ENCODE data around the gene CNTNAP2.

GRCh38 chr7:148385009-148385682 is 2268.5 kb downstream of the CNTNAP2 start:
- TF ChIP-seq CTCF (IDR thresholded peaks at IDR 0.05 in 4 of 5, conservative IDR thresholded peaks at IDR 0.05 in 1 of 5) (no peak), POLR2A (IDR thresholded peaks at IDR 0.05) (no peak)

Data from gastrocnemius medialis (tissue), 4 donors.